Colonic mucosa (tissue), 4 donors: ENCODE data around the gene ATXN1. TPM values are rescaled to one million over a fixed set of nuclear protein-coding genes. Genes with fewer than 3 reads are reported as not detected.

Experiments
- DNase-seq: peaks from one replicate; pipeline ENCODE4 v3.0.0-alpha.2; 2020
- H3K27ac ChIP-seq: fragments of 200-600 bp; one replicate; pipeline ENCODE4 v1.8.0; 2021
- H3K27me3 ChIP-seq: fragments of 200-600 bp; one replicate; pipeline ENCODE4 v1.8.0; 2021
- H3K36me3 ChIP-seq: fragments of 200-600 bp; one replicate; pipeline ENCODE4 v1.8.0; 2021
- H3K4me1 ChIP-seq: fragments of 200-600 bp; one replicate; pipeline ENCODE4 v1.8.0; 2021; ENCODE audit warnings: mild to moderate bottlenecking
- H3K4me3 ChIP-seq: fragments of 200-600 bp; one replicate; pipeline ENCODE4 v1.8.0; 2021
- H3K9ac ChIP-seq, 2 donors: one replicate each; pipeline ENCODE4 v1.7.0; 2013; ENCODE audit warnings: control low read depth in 2 of 2, low read depth in 2 of 2, low read length in 2 of 2
- H3K9me3 ChIP-seq: fragments of 200-600 bp; one replicate; pipeline ENCODE4 v1.8.0; 2021
- CTCF ChIP-seq: fragments of 200-600 bp; IDR thresholded peaks from one replicate; pipeline ENCODE4 v1.8.0; 2022; ENCODE audit warnings: antibody characterized with exemption, mild to moderate bottlenecking
- intact Hi-C: fragments of 100-400 bp; cut with DNase I; formaldehyde crosslinking; loops from one replicate; pipeline ENCODE4 v1.14.1; 2022
- total RNA-seq, 2 donors: library from RNA; stranded (reverse); fragmentation: NEBNext Ultra II Directional in 1 of 2; extraction: Animal tissue kit (Norgen Biotek cat#: 25700) in 1 of 2; gene quantifications; one replicate each; pipeline ENCODE4 v1.2.1, GENCODE V29; 2021
- donor health status: healthy.
- donor health status: DM: no; HTN: no; CAD: no.
- donor health status: DM: no; HTN: no; CAD: no.

ATXN1 gene
- total RNA-seq, 2 donors from 2014 or later: 24.5 to 41.9 TPM

GRCh38 chr6:16510245-16510644 is 251.0 kb downstream of the ATXN1 start:
- no peak for DNase-seq

GRCh38 chr6:16508959-16509358 is 252.3 kb downstream of the ATXN1 start:
- H3K4me1 ChIP-seq: peaks cover 3% of the 10 kb centered on the region
- TF ChIP-seq CTCF: no peak
- no peaks in the 10 kb centered on the region for H3K9me3 ChIP-seq
- DNase-seq: no peak
- H3K36me3 ChIP-seq: no peaks in the 10 kb centered on the region
- H3K4me3 ChIP-seq: no peak overlapping the region
- intact Hi-C loops: no loop called here
- no peak overlapping the region for H3K27ac ChIP-seq
- no peak overlapping the region for H3K9ac ChIP-seq
- H3K27me3 ChIP-seq: no peaks in the 10 kb centered on the region

More at GRCh38 chr6:16510245-16510644, 251.0 kb downstream of the ATXN1 start:
- Histone ChIP-seq H3K9me3 (no peaks in the 10 kb centered on the region), H3K4me3 (no peak overlapping the region), H3K27me3 (no peaks in the 10 kb centered on the region), H3K27ac (no peak overlapping the region), H3K9ac (no peak overlapping the region), H3K36me3 (no peaks in the 10 kb centered on the region), H3K4me1 (peaks cover 3% of the 10 kb centered on the region)
- intact Hi-C loops: loop anchor here (10.0 kb wide), 1 partner anchor 185 kb away; no protein-coding TSS in a partner anchor
- TF ChIP-seq CTCF: no peak

- no peaks in the 10 kb centered on the region for H3K27me3 ChIP-seq
- no peak overlapping the region for H3K9ac ChIP-seq
- H3K9me3 ChIP-seq: no peaks in the 10 kb centered on the region
- H3K36me3 ChIP-seq: no peaks in the 10 kb centered on the region
- H3K4me1 ChIP-seq: no peaks in the 10 kb centered on the region
- no peak for TF ChIP-seq CTCF
- no peak overlapping the region for H3K4me3 ChIP-seq
- peak overlapping the region; percentile 1 for H3K27ac ChIP-seq
- DNase-seq: no peak
- intact Hi-C loops: no loop called here
Observed at GRCh38 chr6:16505711-16506357, 255.4 kb downstream of the ATXN1 start.

GRCh38 chr6:16504609-16505008 is 256.7 kb downstream of the ATXN1 start:
- no peak overlapping the region for H3K4me3 ChIP-seq
- no peaks in the 10 kb centered on the region for H3K4me1 ChIP-seq
- intact Hi-C loops: no loop called here
- H3K9ac ChIP-seq: no peak overlapping the region
- no peak for TF ChIP-seq CTCF
- H3K27ac ChIP-seq: no peak overlapping the region
- no peaks in the 10 kb centered on the region for H3K36me3 ChIP-seq
- no peaks in the 10 kb centered on the region for H3K9me3 ChIP-seq
- DNase-seq: no peak
- no peaks in the 10 kb centered on the region for H3K27me3 ChIP-seq

- intact Hi-C loops: no loop called here
- H3K36me3 ChIP-seq: no peaks in the 10 kb centered on the region
- H3K4me3 ChIP-seq: no peak overlapping the region
- no peak for TF ChIP-seq CTCF
- H3K9ac ChIP-seq: no peak overlapping the region
- no peak for DNase-seq
- H3K4me1 ChIP-seq: no peaks in the 10 kb centered on the region
- no peak overlapping the region for H3K27ac ChIP-seq
- no peaks in the 10 kb centered on the region for H3K9me3 ChIP-seq
- H3K27me3 ChIP-seq: no peaks in the 10 kb centered on the region
Observed at GRCh38 chr6:16503970-16504415, 257.3 kb downstream of the ATXN1 start.
